Stimulated activated effector memory CD8-positive, alpha-beta T cell treated with anti-CD3 and anti-CD28 coated beads, Interleukin-12 subunit alpha, Interleukin-12 subunit beta, amount 100 ng/mL, for 72 hours (primary cell): ENCODE data around the gene ANKDD1B.
A peak's percentile ranks its signal among the peaks of the same experiment; 100 is the strongest.

ENCODE experiments used
- ATAC-seq: fragments of 150-1000 bp; cut with Tn5 transposase; 2 replicates; pipeline ENCODE4 v1.10.0; 2021
- DNase-seq, 2 donors: peaks; one replicate each; pipeline ENCODE4 v3.0.0; 2021 to 2022; ENCODE audit warnings: low spot score in 2 of 2
- H3K27ac Mint-ChIP-seq: one replicate; pipeline ENCODE4 v1.8.0; 2022; ENCODE audit warnings: mild to moderate bottlenecking, mixed read lengths
- H3K36me3 Mint-ChIP-seq: one replicate; pipeline ENCODE4 v1.8.0; 2022; ENCODE audit warnings: mild to moderate bottlenecking, mixed read lengths
- H3K4me1 Mint-ChIP-seq: one replicate; pipeline ENCODE4 v1.8.0; 2022; ENCODE audit warnings: mixed read lengths
- H3K4me3 Mint-ChIP-seq: one replicate; pipeline ENCODE4 v1.8.0; 2022; ENCODE audit warnings: mild to moderate bottlenecking, mixed read lengths
- H3K9me3 Mint-ChIP-seq: one replicate; pipeline ENCODE4 v1.8.0; 2022; ENCODE audit warnings: mixed read lengths

Gene ANKDD1B

GRCh38 chr5:75664979-75665378 lies 53.7 kb downstream of the ANKDD1B start:
- DNase-seq = no peak
- no peak for ATAC-seq
- Mint-ChIP-seq H3K9me3 (no peaks in the 10 kb centered on the region), H3K4me3 (no peak overlapping the region), H3K36me3 (no peaks in the 10 kb centered on the region), H3K4me1 (peaks cover 21% of the 10 kb centered on the region), H3K27ac (no peak overlapping the region)

DNA sequence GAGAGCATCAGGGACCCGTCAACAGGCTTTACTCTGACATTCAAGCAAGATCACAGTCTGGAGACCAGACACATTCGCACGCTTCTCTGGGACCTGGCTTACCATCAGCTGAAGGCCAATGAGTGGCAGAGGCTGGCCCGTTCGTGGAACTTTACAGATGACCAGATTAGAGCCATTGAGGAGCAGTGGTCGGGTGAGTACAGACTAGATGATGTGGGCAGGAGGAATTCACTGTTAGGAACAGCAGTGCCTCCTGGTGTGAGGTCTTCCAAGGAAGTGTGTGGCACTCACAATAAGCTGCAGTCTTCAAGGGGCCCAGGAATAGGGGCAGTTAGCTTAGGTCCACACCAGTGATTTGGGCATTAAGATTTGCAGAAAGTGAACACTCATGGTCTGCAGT lies 55.5 kb downstream of the ANKDD1B start:
- ATAC-seq = no peak
- peaks cover 30% of the 10 kb centered on the region for H3K4me1 Mint-ChIP-seq
- DNase-seq = no peak
- H3K27ac Mint-ChIP-seq = peak overlapping the region; percentile 17
- H3K4me3 Mint-ChIP-seq = no peak overlapping the region
- no peaks in the 10 kb centered on the region for H3K36me3 Mint-ChIP-seq
- H3K9me3 Mint-ChIP-seq = no peaks in the 10 kb centered on the region

DNA sequence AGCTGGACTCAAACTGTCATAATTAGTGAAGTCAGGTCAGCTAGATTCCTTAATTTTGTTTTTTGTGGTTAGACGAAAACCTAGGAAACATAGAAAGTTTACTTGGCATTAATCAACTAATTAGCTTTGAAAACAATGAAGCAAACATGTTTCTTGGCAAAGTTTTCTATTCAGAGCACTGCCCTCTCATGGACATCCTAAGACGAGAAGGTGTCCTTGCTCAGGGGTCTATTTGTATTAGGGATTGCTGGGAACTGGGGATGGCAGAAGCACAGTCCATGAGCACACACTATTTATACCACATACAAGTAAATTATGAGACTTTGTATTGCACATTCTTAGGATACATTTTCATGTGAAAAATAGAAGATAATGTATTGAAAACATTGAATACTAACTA lies 56.3 kb downstream of the ANKDD1B start:
- peaks cover 6% of the 10 kb centered on the region for H3K36me3 Mint-ChIP-seq
- no peak for ATAC-seq
- no peaks in the 10 kb centered on the region for H3K9me3 Mint-ChIP-seq
- no peak for DNase-seq
- H3K4me1 Mint-ChIP-seq = peaks cover 30% of the 10 kb centered on the region
- no peak overlapping the region for H3K27ac Mint-ChIP-seq
- no peak overlapping the region for H3K4me3 Mint-ChIP-seq

GRCh38 chr5:75668445-75668844 lies 57.2 kb downstream of the ANKDD1B start:
- no peak for ATAC-seq

GRCh38 chr5:75668977-75669689 lies 57.9 kb downstream of the ANKDD1B start:
- DNase-seq = peak; percentile 33 to 80
- H3K4me3 Mint-ChIP-seq = peak overlapping the region; percentile 70
- H3K27ac Mint-ChIP-seq = peak overlapping the region; percentile 94
- no peaks in the 10 kb centered on the region for H3K9me3 Mint-ChIP-seq
- H3K4me1 Mint-ChIP-seq = peaks cover 30% of the 10 kb centered on the region
- ATAC-seq = peak; percentile 99
- peaks cover 16% of the 10 kb centered on the region for H3K36me3 Mint-ChIP-seq

More at GRCh38 chr5:75668445-75668844, 57.2 kb downstream of the ANKDD1B start:
- Mint-ChIP-seq H3K4me1 (peaks cover 30% of the 10 kb centered on the region), H3K9me3 (no peaks in the 10 kb centered on the region), H3K27ac (peak overlapping the region; percentile 94), H3K36me3 (peaks cover 12% of the 10 kb centered on the region), H3K4me3 (peak overlapping the region; percentile 70)
- DNase-seq = peak in 1 of 2 donors; percentile 47

DNA sequence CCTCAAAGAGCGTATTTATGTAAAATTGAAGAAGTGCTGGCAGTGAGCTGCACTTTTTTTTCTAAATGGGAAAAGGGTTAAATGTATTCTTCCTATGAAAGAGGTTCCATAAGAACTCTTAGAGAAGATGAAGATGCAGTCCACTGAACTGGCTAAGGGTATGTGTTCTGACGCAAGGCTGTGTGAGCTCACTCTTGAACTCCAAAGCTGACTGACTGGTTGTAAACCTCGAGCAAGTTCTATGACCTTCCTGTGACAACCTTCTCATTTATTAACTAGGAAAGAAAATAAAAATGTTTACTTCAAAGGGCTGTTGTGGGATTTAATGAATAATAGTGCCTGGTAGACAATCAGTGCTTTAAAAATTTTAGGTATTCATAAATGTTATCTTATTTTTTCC lies 59.3 kb downstream of the ANKDD1B start:
- H3K4me1 Mint-ChIP-seq = peaks cover 30% of the 10 kb centered on the region
- H3K27ac Mint-ChIP-seq = peak overlapping the region; percentile 94
- H3K36me3 Mint-ChIP-seq = peaks cover 17% of the 10 kb centered on the region
- H3K9me3 Mint-ChIP-seq = no peaks in the 10 kb centered on the region
- ATAC-seq (no peak), DNase-seq (no peak)
- H3K4me3 Mint-ChIP-seq = peak overlapping the region; percentile 70

DNA sequence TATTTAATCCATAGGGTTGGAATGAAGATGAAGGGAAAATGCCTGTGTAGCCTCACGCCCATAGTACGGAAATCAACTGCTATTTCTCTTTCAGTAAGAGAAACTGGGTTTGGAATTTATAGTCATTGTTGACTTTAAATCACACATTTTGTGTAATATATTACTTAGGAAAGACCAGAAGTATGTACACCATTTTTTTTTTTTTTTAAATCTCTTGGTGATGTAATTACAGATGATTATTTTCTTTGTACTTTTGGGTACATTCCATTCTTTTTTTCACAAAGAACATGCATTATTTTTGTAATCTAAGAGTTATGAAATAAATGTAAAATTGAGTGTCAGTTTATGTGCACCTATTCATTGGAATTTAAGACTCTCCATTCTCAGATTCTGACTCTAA lies 60.3 kb downstream of the ANKDD1B start:
- peaks cover 30% of the 10 kb centered on the region for H3K4me1 Mint-ChIP-seq
- ATAC-seq (no peak), DNase-seq (no peak)
- no peak overlapping the region for H3K4me3 Mint-ChIP-seq
- H3K9me3 Mint-ChIP-seq = no peaks in the 10 kb centered on the region
- H3K27ac Mint-ChIP-seq = no peak overlapping the region
- H3K36me3 Mint-ChIP-seq = peaks cover 26% of the 10 kb centered on the region

- H3K4me3 Mint-ChIP-seq = no peak overlapping the region
- no peak for ATAC-seq
- peaks cover 30% of the 10 kb centered on the region for H3K36me3 Mint-ChIP-seq
- H3K27ac Mint-ChIP-seq = no peak overlapping the region
- H3K9me3 Mint-ChIP-seq = no peaks in the 10 kb centered on the region
- H3K4me1 Mint-ChIP-seq = peaks cover 30% of the 10 kb centered on the region
- DNase-seq = no peak
These were observed 61.4 kb downstream of the ANKDD1B start for GRCh38 chr5:75672616-75673015.

- H3K27ac Mint-ChIP-seq = peak overlapping the region; percentile 7
These were observed 64.5 kb downstream of the ANKDD1B start for GRCh38 chr5:75675783-75676182.

DNA sequence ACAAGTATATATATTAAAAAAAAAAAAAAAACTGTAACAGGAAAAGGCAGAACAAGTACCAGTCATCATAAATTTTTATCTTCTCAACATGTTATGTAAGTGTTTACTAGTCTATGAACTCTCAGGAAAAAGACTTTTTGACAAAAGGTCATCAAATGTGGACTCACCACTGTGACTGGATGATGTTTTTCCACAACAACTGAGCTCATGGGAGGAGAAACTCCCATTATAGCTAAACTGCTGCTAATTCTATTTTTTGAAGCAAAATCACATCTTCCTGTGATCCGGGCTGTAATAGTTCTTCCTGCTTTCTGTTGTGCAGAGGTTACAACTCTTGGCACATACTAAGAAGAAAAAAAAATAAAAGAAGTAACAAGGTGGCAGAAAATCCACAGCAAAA lies 66.4 kb downstream of the ANKDD1B start:
- peak overlapping the region; percentile 85 for H3K27ac Mint-ChIP-seq
- DNase-seq (no peak), ATAC-seq (no peak)
- peak overlapping the region; percentile 9 for H3K4me3 Mint-ChIP-seq
- no peaks in the 10 kb centered on the region for H3K4me1 Mint-ChIP-seq
- H3K36me3 Mint-ChIP-seq = peaks cover 42% of the 10 kb centered on the region
- no peaks in the 10 kb centered on the region for H3K9me3 Mint-ChIP-seq

More at GRCh38 chr5:75675783-75676182, 64.5 kb downstream of the ANKDD1B start:
- DNase-seq (no peak), ATAC-seq (no peak)
- H3K4me1 Mint-ChIP-seq = peaks cover 3% of the 10 kb centered on the region
- peaks cover 44% of the 10 kb centered on the region for H3K36me3 Mint-ChIP-seq
- no peaks in the 10 kb centered on the region for H3K9me3 Mint-ChIP-seq
- no peak overlapping the region for H3K4me3 Mint-ChIP-seq

DNA sequence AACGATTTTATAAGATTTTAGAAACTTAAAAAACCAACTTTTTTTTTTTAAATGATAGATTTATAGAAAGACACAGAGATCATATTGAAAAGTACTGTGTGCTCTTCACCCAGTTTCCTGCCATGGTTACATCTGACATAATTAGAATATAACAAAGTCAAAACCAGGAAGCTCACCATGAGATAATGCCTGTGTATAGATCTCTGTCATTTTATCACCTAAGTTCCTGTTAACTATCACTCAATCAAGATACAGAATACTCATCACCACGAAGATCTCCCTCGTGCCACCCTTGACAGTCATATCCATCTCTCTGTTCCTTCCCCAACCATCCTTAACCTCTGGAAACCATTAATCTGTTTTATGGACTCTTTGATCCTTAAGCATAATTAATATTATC lies 66.9 kb downstream of the ANKDD1B start:
- H3K9me3 Mint-ChIP-seq = no peaks in the 10 kb centered on the region
- no peak for DNase-seq
- H3K27ac Mint-ChIP-seq = peak overlapping the region; percentile 85
- ATAC-seq = peak; percentile 91
- H3K4me1 Mint-ChIP-seq = no peaks in the 10 kb centered on the region
- peaks cover 44% of the 10 kb centered on the region for H3K36me3 Mint-ChIP-seq
- H3K4me3 Mint-ChIP-seq = peak overlapping the region; percentile 9

DNA sequence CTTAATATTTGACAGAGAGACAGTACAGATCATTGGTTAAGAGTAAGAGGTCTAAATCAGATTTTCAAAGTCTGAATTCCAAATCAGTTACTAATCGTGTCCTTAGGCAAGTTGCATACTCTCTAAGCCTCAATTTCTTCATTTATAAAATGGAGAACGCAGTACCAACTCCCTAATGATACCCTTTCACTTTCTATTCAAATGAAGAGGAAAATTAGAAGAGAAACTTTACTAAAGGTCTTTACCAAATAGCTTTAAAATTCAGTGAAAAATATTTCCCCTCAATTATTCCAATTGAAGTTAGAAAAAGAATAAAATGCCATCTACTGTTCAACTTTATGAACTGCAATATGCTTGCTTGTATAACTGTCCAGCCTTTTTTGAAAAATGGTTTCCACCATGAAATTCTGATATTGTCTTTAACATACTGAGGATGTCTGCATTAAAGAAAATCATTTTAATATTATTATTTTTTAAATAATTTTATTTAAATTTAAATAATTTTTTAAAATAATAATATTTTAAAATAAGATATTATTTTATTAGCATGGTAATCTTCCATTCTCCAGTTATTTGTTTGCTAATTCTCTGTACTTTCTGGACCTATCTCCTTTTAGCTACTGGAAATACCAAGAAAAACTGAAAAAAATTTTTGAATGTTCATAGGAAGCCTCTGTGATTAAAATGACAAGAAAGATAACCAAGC lies 70.0 kb downstream of the ANKDD1B start:
- Mint-ChIP-seq H3K27ac (no peak overlapping the region), H3K4me3 (no peak overlapping the region), H3K9me3 (no peaks in the 10 kb centered on the region), H3K36me3 (peaks cover 60% of the 10 kb centered on the region), H3K4me1 (no peaks in the 10 kb centered on the region)
- ATAC-seq (peak; percentile 24), DNase-seq (no peak)

- ATAC-seq = no peak
- H3K27ac Mint-ChIP-seq = no peak overlapping the region
- no peak for DNase-seq
- H3K9me3 Mint-ChIP-seq = no peaks in the 10 kb centered on the region
- peaks cover 78% of the 10 kb centered on the region for H3K36me3 Mint-ChIP-seq
- no peak overlapping the region for H3K4me3 Mint-ChIP-seq
- no peaks in the 10 kb centered on the region for H3K4me1 Mint-ChIP-seq
These were observed 73.9 kb downstream of the ANKDD1B start for GRCh38 chr5:75685141-75685540.

DNA sequence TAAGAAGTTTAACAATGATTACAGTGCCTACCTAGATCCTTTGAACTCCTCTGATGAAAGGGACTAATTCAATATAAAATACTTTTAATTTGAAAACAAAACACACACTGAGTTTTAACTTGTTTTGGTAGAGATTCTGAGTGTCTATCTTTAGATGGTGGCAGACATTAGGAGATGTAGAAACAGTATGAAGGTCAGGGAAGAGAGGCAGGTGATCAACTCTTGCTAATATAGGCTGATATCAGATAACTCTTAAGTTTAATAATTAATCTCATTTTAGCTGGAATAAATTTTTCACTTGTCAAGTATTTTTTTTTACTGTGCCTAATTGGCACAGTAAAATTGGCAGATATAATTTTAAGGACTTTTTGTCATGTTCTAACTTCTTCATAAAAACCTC lies 75.2 kb downstream of the ANKDD1B start:
- H3K27ac Mint-ChIP-seq = peak overlapping the region; percentile 6
- no peak overlapping the region for H3K4me3 Mint-ChIP-seq
- H3K4me1 Mint-ChIP-seq = peaks cover 5% of the 10 kb centered on the region
- H3K9me3 Mint-ChIP-seq = no peaks in the 10 kb centered on the region
- ATAC-seq = no peak
- H3K36me3 Mint-ChIP-seq = peaks cover 90% of the 10 kb centered on the region
- DNase-seq = no peak

- no peak overlapping the region for H3K27ac Mint-ChIP-seq
- DNase-seq = no peak
- no peaks in the 10 kb centered on the region for H3K9me3 Mint-ChIP-seq
- H3K4me1 Mint-ChIP-seq = peaks cover 5% of the 10 kb centered on the region
- H3K4me3 Mint-ChIP-seq = no peak overlapping the region
- H3K36me3 Mint-ChIP-seq = peaks cover 86% of the 10 kb centered on the region
- peak; percentile 81 for ATAC-seq
These were observed 79.4 kb downstream of the ANKDD1B start for GRCh38 chr5:75690669-75691068.

- no peak for ATAC-seq
- Mint-ChIP-seq H3K9me3 (peaks cover 2% of the 10 kb centered on the region), H3K27ac (no peak overlapping the region), H3K36me3 (peaks cover 54% of the 10 kb centered on the region), H3K4me1 (peaks cover 18% of the 10 kb centered on the region), H3K4me3 (no peak overlapping the region)
- no peak for DNase-seq
These were observed 83.5 kb downstream of the ANKDD1B start for GRCh38 chr5:75694781-75695180.
